HEK293 (cell line): Measurements from ENCODE around the gene NEU3.

Experiments
- GLIS1 ChIP-seq: fragments of 450-650 bp; formaldehyde crosslinking; IDR thresholded peaks from 2 replicates; pipeline ENCODE4 v1.5.1; 2016; ENCODE audit warnings: missing biosample characterization, missing genetic modification characterization
- MYNN ChIP-seq: fragments of 450-650 bp; formaldehyde crosslinking; IDR thresholded peaks from 2 replicates; pipeline ENCODE4 v1.5.1; 2016; ENCODE audit warnings: missing biosample characterization, missing genetic modification characterization, borderline replicate concordance
- MZF1 ChIP-seq: fragments of 450-650 bp; formaldehyde crosslinking; IDR thresholded peaks from 2 replicates; pipeline ENCODE4 v1.5.1; 2017; ENCODE audit warnings: missing biosample characterization, missing genetic modification characterization, borderline replicate concordance
- TRIM28 ChIP-seq: IDR thresholded peaks from 2 replicates; pipeline ENCODE4 v1.6.1; 2011; ENCODE audit warnings: low read length, control low read depth, borderline replicate concordance
- WT1 ChIP-seq: fragments of 450-650 bp; formaldehyde crosslinking; IDR thresholded peaks from 2 replicates; pipeline ENCODE4 v1.5.1; 2016; ENCODE audit warnings: missing biosample characterization, missing genetic modification characterization
- ZBTB1 ChIP-seq: fragments of 450-650 bp; formaldehyde crosslinking; IDR thresholded peaks from 2 replicates; pipeline ENCODE4 v1.5.1; 2016; ENCODE audit warnings: missing biosample characterization, missing genetic modification characterization
- ZFHX2 ChIP-seq: fragments of 450-650 bp; formaldehyde crosslinking; conservative IDR thresholded peaks from 2 replicates; pipeline ENCODE4 v1.5.1; 2016; ENCODE audit warnings: missing biosample characterization, missing genetic modification characterization
- ZNF10 ChIP-seq: fragments of 450-650 bp; formaldehyde crosslinking; IDR thresholded peaks from 2 replicates; pipeline ENCODE4 v1.5.1; 2017; ENCODE audit warnings: missing biosample characterization, missing genetic modification characterization
- ZNF169 ChIP-seq: fragments of 450-650 bp; formaldehyde crosslinking; IDR thresholded peaks from 2 replicates; pipeline ENCODE4 v1.5.1; 2016; ENCODE audit warnings: missing biosample characterization, missing genetic modification characterization
- ZNF2 ChIP-seq: fragments of 450-650 bp; formaldehyde crosslinking; IDR thresholded peaks from 2 replicates; pipeline ENCODE4 v1.5.1; 2016; ENCODE audit warnings: missing biosample characterization, missing genetic modification characterization
- ZNF266 ChIP-seq: fragments of 450-650 bp; formaldehyde crosslinking; IDR thresholded peaks from 2 replicates; pipeline ENCODE4 v1.5.1; 2016; ENCODE audit warnings: missing biosample characterization, missing genetic modification characterization, low read depth
- ZNF280D ChIP-seq: fragments of 450-650 bp; formaldehyde crosslinking; IDR thresholded peaks from 2 replicates; pipeline ENCODE4 v1.5.1; 2016; ENCODE audit warnings: missing biosample characterization, missing genetic modification characterization
- ZNF37A ChIP-seq: fragments of 450-650 bp; IDR thresholded peaks from 2 replicates; pipeline ENCODE4 v1.5.1; 2018; ENCODE audit warnings: missing biosample characterization, missing genetic modification characterization
- ZNF391 ChIP-seq: fragments of 450-650 bp; formaldehyde crosslinking; IDR thresholded peaks from 2 replicates; pipeline ENCODE4 v1.5.1; 2016; ENCODE audit warnings: low read depth, missing biosample characterization, missing genetic modification characterization, borderline replicate concordance
- ZNF561 ChIP-seq: fragments of 450-650 bp; IDR thresholded peaks from 2 replicates; pipeline ENCODE4 v1.5.1; 2018; ENCODE audit warnings: missing biosample characterization, missing genetic modification characterization, borderline replicate concordance
- ZNF600 ChIP-seq: fragments of 450-650 bp; formaldehyde crosslinking; IDR thresholded peaks from 2 replicates; pipeline ENCODE4 v1.5.1; 2016; ENCODE audit warnings: missing biosample characterization, missing genetic modification characterization
- ZNF621 ChIP-seq: fragments of 450-650 bp; formaldehyde crosslinking; IDR thresholded peaks from 2 replicates; pipeline ENCODE4 v1.5.1; 2017; ENCODE audit warnings: missing biosample characterization, missing genetic modification characterization
- ZNF623 ChIP-seq: fragments of 450-650 bp; formaldehyde crosslinking; IDR thresholded peaks from 2 replicates; pipeline ENCODE4 v1.5.1; 2016; ENCODE audit warnings: missing biosample characterization, missing genetic modification characterization
- ZNF645 ChIP-seq: fragments of 450-650 bp; formaldehyde crosslinking; IDR thresholded peaks from 2 replicates; pipeline ENCODE4; 2016; ENCODE audit warnings: missing biosample characterization, missing genetic modification characterization
- ZNF658 ChIP-seq: fragments of 450-650 bp; formaldehyde crosslinking; IDR thresholded peaks from 2 replicates; pipeline ENCODE4; 2016; ENCODE audit warnings: missing biosample characterization, missing genetic modification characterization
- ZNF792 ChIP-seq: fragments of 450-650 bp; formaldehyde crosslinking; IDR thresholded peaks from 2 replicates; pipeline ENCODE4 v1.5.1; 2016; ENCODE audit warnings: missing biosample characterization, missing genetic modification characterization
- ZSCAN16 ChIP-seq: fragments of 450-650 bp; formaldehyde crosslinking; IDR thresholded peaks from 2 replicates; pipeline ENCODE4 v1.5.1; 2016; ENCODE audit warnings: missing biosample characterization, missing genetic modification characterization
- ZXDB ChIP-seq: fragments of 450-650 bp; formaldehyde crosslinking; IDR thresholded peaks from 2 replicates; pipeline ENCODE4 v1.5.1; 2016; ENCODE audit warnings: missing biosample characterization, missing genetic modification characterization
- TF ChIP-seq, protein P1 (sequence below): fragments of 450-650 bp; formaldehyde crosslinking; IDR thresholded peaks from 2 replicates; pipeline ENCODE4 v1.5.1; 2017; ENCODE audit warnings: missing biosample characterization, missing genetic modification characterization
- TF ChIP-seq, protein P2 (sequence below): fragments of 450-650 bp; formaldehyde crosslinking; IDR thresholded peaks from 2 replicates; pipeline ENCODE4 v1.5.1; 2016; ENCODE audit warnings: missing biosample characterization, missing genetic modification characterization
- TF ChIP-seq, protein P3 (sequence below): fragments of 450-650 bp; formaldehyde crosslinking; IDR thresholded peaks from 2 replicates; pipeline ENCODE4 v1.5.1; 2016; ENCODE audit warnings: missing biosample characterization, missing genetic modification characterization
- TF ChIP-seq, protein P4 (sequence below): fragments of 450-650 bp; formaldehyde crosslinking; IDR thresholded peaks from 2 replicates; pipeline ENCODE4 v1.5.1; 2016; ENCODE audit warnings: missing biosample characterization, missing genetic modification characterization

The NEU3 gene

DNA sequence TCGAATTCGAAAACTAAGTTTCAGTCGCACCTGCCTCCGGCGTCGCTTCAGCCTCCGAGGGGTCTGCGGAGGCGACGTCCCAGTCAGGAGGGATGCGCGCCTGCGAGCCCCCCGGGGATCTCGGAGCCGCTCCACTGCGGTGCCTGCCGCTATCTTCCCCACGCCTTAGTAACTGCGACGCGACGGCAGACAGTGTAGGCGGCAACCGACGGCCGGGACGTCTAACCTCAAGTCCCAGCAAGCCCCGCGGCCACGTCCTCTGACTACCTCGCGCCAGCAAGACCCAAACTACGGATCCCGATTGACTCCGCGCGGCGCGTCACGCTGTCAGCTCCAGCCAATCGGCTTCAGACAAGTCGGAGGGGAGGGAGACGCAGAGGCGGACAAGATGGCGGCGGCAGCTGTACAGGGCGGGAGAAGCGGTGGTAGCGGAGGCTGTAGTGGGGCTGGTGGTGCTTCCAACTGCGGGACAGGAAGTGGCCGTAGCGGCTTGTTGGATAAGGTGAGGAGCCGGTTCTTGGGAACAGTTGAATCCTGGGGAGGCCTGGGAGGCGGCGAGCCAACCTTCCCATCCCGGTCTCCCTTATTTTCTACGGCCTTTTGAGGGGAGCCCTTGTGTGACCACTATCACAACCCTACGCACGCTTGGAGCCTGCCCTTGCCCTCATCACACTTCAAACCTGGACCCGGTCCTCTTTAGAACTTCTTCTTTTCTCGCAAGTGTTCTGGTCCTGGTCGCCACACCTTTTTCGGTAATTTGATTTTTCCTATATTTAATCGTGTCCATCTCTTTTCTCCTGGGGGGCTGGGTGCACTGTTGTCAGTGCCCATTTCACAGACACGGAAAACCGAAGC, 39.6 kb upstream of the NEU3 start, which contains the start of the genes SPCS2 and XRRA1 (continued):
- TF ChIP-seq ZNF2 (tag by site-specific recombination) (peak; percentile 26; the same call in 1 of the 2 replicates), ZNF169 (tag by site-specific recombination) (no peak), MZF1 (tag by site-specific recombination) (no peak), WT1 (no peak; the same call in 1 of the 2 replicates), ZNF391 (tag by site-specific recombination) (no peak), ZNF792 (tag by site-specific recombination) (no peak), ZBTB1 (tag by site-specific recombination) (no peak), MYNN (tag by site-specific recombination) (no peak), ZNF658 (tag by site-specific recombination) (no peak), ZNF280D (tag by site-specific recombination) (no peak), ZNF623 (tag by site-specific recombination) (no peak), ZNF645 (tag by site-specific recombination) (no peak), ZSCAN16 (no peak), ZXDB (tag by site-specific recombination) (no peak), ZNF266 (tag by site-specific recombination) (no peak), ZNF37A (tag by site-specific recombination) (no peak), GLIS1 (0 out of 2 replicates have a peak, but pooled peaks have one; percentile 12), ZFHX2 (tag by site-specific recombination) (peak; percentile 85), ZNF561 (tag by site-specific recombination) (0 out of 2 replicates have a peak, but pooled peaks have one; percentile 21), ZNF600 (tag by site-specific recombination) (0 out of 2 replicates have a peak, but pooled peaks have one; percentile 41), TRIM28 (no peak), ZNF621 (no peak), ZNF10 (tag by site-specific recombination) (no peak)
- TF ChIP-seq, protein P1, sequence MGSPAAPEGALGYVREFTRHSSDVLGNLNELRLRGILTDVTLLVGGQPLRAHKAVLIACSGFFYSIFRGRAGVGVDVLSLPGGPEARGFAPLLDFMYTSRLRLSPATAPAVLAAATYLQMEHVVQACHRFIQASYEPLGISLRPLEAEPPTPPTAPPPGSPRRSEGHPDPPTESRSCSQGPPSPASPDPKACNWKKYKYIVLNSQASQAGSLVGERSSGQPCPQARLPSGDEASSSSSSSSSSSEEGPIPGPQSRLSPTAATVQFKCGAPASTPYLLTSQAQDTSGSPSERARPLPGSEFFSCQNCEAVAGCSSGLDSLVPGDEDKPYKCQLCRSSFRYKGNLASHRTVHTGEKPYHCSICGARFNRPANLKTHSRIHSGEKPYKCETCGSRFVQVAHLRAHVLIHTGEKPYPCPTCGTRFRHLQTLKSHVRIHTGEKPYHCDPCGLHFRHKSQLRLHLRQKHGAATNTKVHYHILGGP = no peak
- TF ChIP-seq, protein P2, sequence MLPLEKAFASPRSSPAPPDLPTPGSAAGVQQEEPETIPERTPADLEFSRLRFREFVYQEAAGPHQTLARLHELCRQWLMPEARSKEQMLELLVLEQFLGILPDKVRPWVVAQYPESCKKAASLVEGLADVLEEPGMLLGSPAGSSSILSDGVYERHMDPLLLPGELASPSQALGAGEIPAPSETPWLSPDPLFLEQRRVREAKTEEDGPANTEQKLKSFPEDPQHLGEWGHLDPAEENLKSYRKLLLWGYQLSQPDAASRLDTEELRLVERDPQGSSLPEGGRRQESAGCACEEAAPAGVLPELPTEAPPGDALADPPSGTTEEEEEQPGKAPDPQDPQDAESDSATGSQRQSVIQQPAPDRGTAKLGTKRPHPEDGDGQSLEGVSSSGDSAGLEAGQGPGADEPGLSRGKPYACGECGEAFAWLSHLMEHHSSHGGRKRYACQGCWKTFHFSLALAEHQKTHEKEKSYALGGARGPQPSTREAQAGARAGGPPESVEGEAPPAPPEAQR (tag by site-specific recombination) = no peak
- TF ChIP-seq, protein P3, sequence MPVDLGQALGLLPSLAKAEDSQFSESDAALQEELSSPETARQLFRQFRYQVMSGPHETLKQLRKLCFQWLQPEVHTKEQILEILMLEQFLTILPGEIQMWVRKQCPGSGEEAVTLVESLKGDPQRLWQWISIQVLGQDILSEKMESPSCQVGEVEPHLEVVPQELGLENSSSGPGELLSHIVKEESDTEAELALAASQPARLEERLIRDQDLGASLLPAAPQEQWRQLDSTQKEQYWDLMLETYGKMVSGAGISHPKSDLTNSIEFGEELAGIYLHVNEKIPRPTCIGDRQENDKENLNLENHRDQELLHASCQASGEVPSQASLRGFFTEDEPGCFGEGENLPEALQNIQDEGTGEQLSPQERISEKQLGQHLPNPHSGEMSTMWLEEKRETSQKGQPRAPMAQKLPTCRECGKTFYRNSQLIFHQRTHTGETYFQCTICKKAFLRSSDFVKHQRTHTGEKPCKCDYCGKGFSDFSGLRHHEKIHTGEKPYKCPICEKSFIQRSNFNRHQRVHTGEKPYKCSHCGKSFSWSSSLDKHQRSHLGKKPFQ (tag by site-specific recombination) = no peak
- TF ChIP-seq, protein P4, sequence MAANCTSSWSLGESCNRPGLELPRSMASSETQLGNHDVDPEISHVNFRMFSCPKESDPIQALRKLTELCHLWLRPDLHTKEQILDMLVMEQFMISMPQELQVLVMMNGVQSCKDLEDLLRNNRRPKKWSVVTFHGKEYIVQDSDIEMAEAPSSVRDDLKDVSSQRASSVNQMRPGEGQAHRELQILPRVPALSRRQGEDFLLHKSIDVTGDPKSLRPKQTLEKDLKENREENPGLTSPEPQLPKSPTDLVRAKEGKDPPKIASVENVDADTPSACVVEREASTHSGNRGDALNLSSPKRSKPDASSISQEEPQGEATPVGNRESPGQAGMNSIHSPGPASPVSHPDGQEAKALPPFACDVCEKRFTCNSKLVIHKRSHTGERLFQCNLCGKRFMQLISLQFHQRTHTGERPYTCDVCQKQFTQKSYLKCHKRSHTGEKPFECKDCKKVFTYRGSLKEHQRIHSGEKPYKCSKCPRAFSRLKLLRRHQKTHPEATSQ (tag by site-specific recombination) = 0 out of 2 replicates have a peak, but pooled peaks have one; percentile 31
